ENCODE measurements around the gene SCMH1. TPM values are rescaled to one million over a fixed set of nuclear protein-coding genes. Genes with fewer than 3 reads are reported as not detected.

The SCMH1 gene
- total RNA-seq, 1 experiment from 2014 or later: 28.0 TPM

DNA sequence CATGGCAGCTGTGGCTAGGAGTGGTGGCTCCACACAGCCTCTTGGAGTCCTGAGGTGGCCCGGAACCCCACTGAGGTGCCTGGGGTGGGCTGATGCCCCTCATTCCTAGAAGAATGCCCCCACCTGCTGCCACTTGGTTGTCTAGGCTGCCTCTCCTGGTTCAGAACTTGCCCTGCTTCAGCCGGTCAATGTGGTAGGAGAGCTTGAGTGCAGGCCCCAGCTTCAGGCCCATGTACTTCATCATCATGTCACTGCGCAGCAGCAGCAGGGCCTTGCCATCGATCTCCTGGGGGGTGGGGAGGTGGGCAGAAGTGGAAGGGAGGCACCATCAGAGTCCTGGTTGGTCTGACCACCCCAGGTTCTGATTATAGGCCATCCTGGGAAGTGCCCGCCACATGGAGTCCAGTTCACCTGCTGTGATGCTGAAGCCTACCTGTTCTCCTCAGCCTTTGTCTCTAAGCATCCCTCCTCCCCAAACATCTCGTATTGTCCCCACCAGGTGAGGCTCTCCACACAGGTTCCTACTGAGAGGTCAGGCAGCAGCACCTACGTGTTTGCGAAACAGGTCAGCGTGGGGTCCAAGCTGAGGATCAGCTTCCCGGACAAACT is 214.0 kb downstream of the SCMH1 start:
- DNase-seq (ENCODE audit: low read depth, low spot score) (no peak), ATAC-seq (no peak)
- intact Hi-C loops (cut with micrococcal nuclease): no loop called here
- no peak overlapping the region for H3K4me3 ChIP-seq (replicated peaks in 1 of 2; ENCODE audit: low read depth in 1 of 2, low read length in 2 of 2)
- H3K9ac ChIP-seq (ENCODE audit: low read length): no peak overlapping the region
- CTCF ChIA-PET: no interaction called here
- H3K27ac ChIP-seq (ENCODE audit: low read depth, low read length): no peak overlapping the region
- no peaks in the 10 kb centered on the region for H3K79me2 ChIP-seq (ENCODE audit: insufficient read depth, low read length)
- TF ChIP-seq SIN3A (IDR thresholded peaks at IDR 0.05; ENCODE audit: low read depth) (no peak), EZH2 (IDR thresholded peaks at IDR 0.05) (no peak), ZFX (IDR thresholded peaks at IDR 0.05) (no peak), ZBTB33 (IDR thresholded peaks at IDR 0.05; ENCODE audit: extremely low read depth, insufficient replicate concordance, low read length) (no peak), JUND (IDR thresholded peaks at IDR 0.05) (no peak), POLR2AphosphoS5 (IDR thresholded peaks at IDR 0.05; ENCODE audit: low read depth, low read length) (no peak), CEBPB (IDR thresholded peaks at IDR 0.05; ENCODE audit: low read depth) (no peak), SP1 (IDR thresholded peaks at IDR 0.05; ENCODE audit: low read depth) (no peak), EGR1 (IDR thresholded peaks at IDR 0.05; ENCODE audit: low read depth) (no peak), TCF7L2 (IDR thresholded peaks at IDR 0.05; ENCODE audit: borderline replicate concordance, extremely low read depth, insufficient read depth, insufficient read length) (no peak), SRF (IDR thresholded peaks at IDR 0.05; ENCODE audit: low read depth) (no peak), CBX3 (IDR thresholded peaks at IDR 0.05; ENCODE audit: low read depth) (no peak), RAD21 (IDR thresholded peaks at IDR 0.05; ENCODE audit: low read depth) (no peak)
- TF ChIP-seq, protein P1, sequence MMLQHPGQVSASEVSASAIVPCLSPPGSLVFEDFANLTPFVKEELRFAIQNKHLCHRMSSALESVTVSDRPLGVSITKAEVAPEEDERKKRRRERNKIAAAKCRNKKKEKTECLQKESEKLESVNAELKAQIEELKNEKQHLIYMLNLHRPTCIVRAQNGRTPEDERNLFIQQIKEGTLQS (IDR thresholded peaks at IDR 0.05): no peak
- TF ChIP-seq, protein P2, sequence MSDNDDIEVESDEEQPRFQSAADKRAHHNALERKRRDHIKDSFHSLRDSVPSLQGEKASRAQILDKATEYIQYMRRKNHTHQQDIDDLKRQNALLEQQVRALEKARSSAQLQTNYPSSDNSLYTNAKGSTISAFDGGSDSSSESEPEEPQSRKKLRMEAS (IDR thresholded peaks at IDR 0.05): no peak
- H3K4me2 ChIP-seq (ENCODE audit: low read length): no peak overlapping the region
- no peaks in the 10 kb centered on the region for H3K4me1 ChIP-seq (ENCODE audit: control insufficient read depth in 1 of 2, insufficient read depth in 2 of 2, low read length in 2 of 2)
- BruUV-seq (replicated peaks): no TSS peak
- no peaks in the 10 kb centered on the region for H3K9me3 ChIP-seq (ENCODE audit: control insufficient read depth in 1 of 2, insufficient read depth in 1 of 2, low read depth in 1 of 2, low read length in 2 of 2)
- H3K27me3 ChIP-seq (ENCODE audit: insufficient read depth, low read length): no peaks in the 10 kb centered on the region
- POLR2A ChIA-PET: no interaction called here
- RAD21 ChIA-PET (ENCODE audit: low non-redundant PET in 1 of 2, low total read pairs in 2 of 2, uncharacterized antibody in 2 of 2, unreplicated experiment in 2 of 2): no interaction called here
- peaks cover 12 to 17% of the 10 kb centered on the region in 2 experiments for H3K36me3 ChIP-seq (ENCODE audit: control insufficient read depth in 1 of 2, insufficient read depth in 2 of 2, low read length in 2 of 2)
- no peak overlapping the region for H2AFZ ChIP-seq (ENCODE audit: low read depth, low read length, poor library complexity, severe bottlenecking)
- H4K20me1 ChIP-seq (ENCODE audit: insufficient read depth): no peaks in the 10 kb centered on the region
- H3K9me2 ChIP-seq (ENCODE audit: insufficient read depth): no peaks in the 10 kb centered on the region
